CD4-positive, alpha-beta T cell (primary cell): ENCODE results near the gene FAM120A. TPM values are rescaled to one million over a fixed set of nuclear protein-coding genes. Genes with fewer than 3 reads are reported as not detected.

Experiments
- ATAC-seq: fragments of 200-7000 bp; cut with Tn5 transposase; one replicate; pipeline ENCODE4 v1.10.0; 2022; ENCODE audit warnings: mild to moderate bottlenecking; ENCODE audit not compliant: poor library complexity
- CTCF ChIA-PET: fragments of 350-600 bp; sonication (Branson Sonifier 250); formaldehyde crosslinking; loops from one replicate; lab custom pipeline; 2021; ENCODE audit warnings: antibody characterized with exemption, inconsistent platforms; lab: Charles Lee
- POLR2A ChIA-PET: fragments of 350-600 bp; sonication (Branson Sonifier 250); formaldehyde crosslinking; loops from one replicate; lab custom pipeline; 2021; ENCODE audit warnings: antibody characterized with exemption, inconsistent platforms; lab: Charles Lee
- DNase-seq, 14 experiments: peaks; one replicate each; pipeline ENCODE4 v3.0.0-alpha.2; 2013 to 2020; ENCODE audit warnings: mixed read lengths in 2 of 14
- H3K27ac ChIP-seq, 2 donors: one replicate each; pipeline versions ENCODE4 v1.5.1 to v1.7.0; 2013; ENCODE audit warnings: low read length in 2 of 2, low read depth in 1 of 2, mild to moderate bottlenecking in 1 of 2
- H3K27me3 ChIP-seq, 2 experiments: 1 replicate in 1 of 2; 2 replicates in 1 of 2; pipeline versions ENCODE4 v1.6.1 to v1.7.0; 2013; ENCODE audit warnings: low read length in 2 of 2, control low read depth in 1 of 2, mild to moderate bottlenecking in 1 of 2, moderate library complexity in 1 of 2; ENCODE audit not compliant: insufficient read depth in 2 of 2, control insufficient read depth in 1 of 2
- H3K36me3 ChIP-seq: one replicate; pipeline ENCODE4 v1.6.1; 2013; ENCODE audit warnings: low read length, control low read depth; ENCODE audit not compliant: insufficient read depth
- H3K4me1 ChIP-seq: one replicate; pipeline ENCODE4 v1.6.1; 2013; ENCODE audit warnings: low read length, control low read depth; ENCODE audit not compliant: insufficient read depth
- H3K4me3 ChIP-seq: one replicate; pipeline ENCODE4 v1.5.1; 2013; ENCODE audit warnings: mild to moderate bottlenecking, low read length, moderate library complexity
- H3K9me3 ChIP-seq, 2 experiments: 1 replicate in 1 of 2; 2 replicates in 1 of 2; pipeline versions ENCODE4 v1.6.1 to v1.7.0; 2013; ENCODE audit warnings: low read length in 2 of 2, mild to moderate bottlenecking in 2 of 2, control low read depth in 1 of 2, moderate library complexity in 1 of 2; ENCODE audit not compliant: control insufficient read depth in 1 of 2, insufficient read depth in 1 of 2
- H3K27ac Mint-ChIP-seq: one replicate; pipeline ENCODE4 v1.8.0; 2020; ENCODE audit warnings: mixed read lengths
- H3K27me3 Mint-ChIP-seq: one replicate; pipeline ENCODE4 v1.8.0; 2021; ENCODE audit warnings: mixed read lengths
- H3K36me3 Mint-ChIP-seq: one replicate; pipeline ENCODE4 v1.8.0; 2021; ENCODE audit warnings: low read depth, mixed read lengths
- H3K4me1 Mint-ChIP-seq: one replicate; pipeline ENCODE4 v1.8.0; 2021; ENCODE audit warnings: low read depth, mixed read lengths
- H3K4me3 Mint-ChIP-seq: one replicate; pipeline ENCODE4 v1.8.0; 2020; ENCODE audit warnings: mild to moderate bottlenecking, mixed read lengths
- H3K9me3 Mint-ChIP-seq: one replicate; pipeline ENCODE4 v1.8.0; 2020; ENCODE audit warnings: mixed read lengths
- CTCF ChIP-seq: fragments of 200-600 bp; IDR thresholded peaks from one replicate; pipeline ENCODE4 v1.8.0; 2022; ENCODE audit warnings: antibody characterized with exemption, mild to moderate bottlenecking
- intact Hi-C, 2 experiments: fragments of 100-400 bp; cut with DNase I in 1 of 2; cut with micrococcal nuclease in 1 of 2; formaldehyde crosslinking; loops; one replicate each; pipeline versions ENCODE4 v1.15.1 to v1.9.0; 2023 to 2025; cut with DNase I, micrococcal nuclease
- total RNA-seq, 174 experiments: library from RNA in 2 of 174; stranded (reverse) in 2 of 174; gene quantifications; one replicate each; pipeline ENCODE4 v1.2.3 and lab custom pipeline; 2021 to 2026

FAM120A gene
- total RNA-seq, 2 experiments from 2014 or later = 46.5 to 51.7 TPM

GRCh38 chr9:93475856-93476255 lies 24.4 kb downstream of the FAM120A start:
- no peak overlapping the region for H3K27ac ChIP-seq
- CTCF ChIA-PET = interaction anchor here (1.4 kb wide), 1 partner anchor 10 kb away, joined by 3 read pairs; no protein-coding TSS in a partner anchor
- no peaks in the 10 kb centered on the region for H3K9me3 ChIP-seq
- Mint-ChIP-seq H3K36me3 (peaks cover 82% of the 10 kb centered on the region), H3K4me1 (peaks cover 48% of the 10 kb centered on the region), H3K4me3 (no peak overlapping the region), H3K27me3 (no peaks in the 10 kb centered on the region), H3K9me3 (no peaks in the 10 kb centered on the region), H3K27ac (peak overlapping the region; percentile 4)
- POLR2A ChIA-PET = no interaction called here
- DNase-seq = no peak
- H3K36me3 ChIP-seq = peaks cover 44% of the 10 kb centered on the region
- H3K27me3 ChIP-seq = no peaks in the 10 kb centered on the region
- no peak overlapping the region for H3K4me3 ChIP-seq
- TF ChIP-seq CTCF = no peak
- intact Hi-C loops = no loop called here
- H3K4me1 ChIP-seq = peaks cover 2% of the 10 kb centered on the region
- ATAC-seq = no peak

- no peaks in the 10 kb centered on the region for H3K27me3 ChIP-seq
- TF ChIP-seq CTCF = no peak
- H3K27ac Mint-ChIP-seq = no peak overlapping the region
- no peaks in the 10 kb centered on the region for H3K9me3 ChIP-seq
- CTCF ChIA-PET = no interaction called here
- POLR2A ChIA-PET = interaction anchor here (1.0 kb wide), 1 partner anchor 23 kb away, joined by 3 read pairs; no protein-coding TSS in a partner anchor
- no peak overlapping the region for H3K27ac ChIP-seq
- no peak overlapping the region for H3K4me3 Mint-ChIP-seq
- H3K36me3 ChIP-seq = peaks cover 43% of the 10 kb centered on the region
- intact Hi-C loops = no loop called here
- H3K4me1 ChIP-seq = peaks cover 3% of the 10 kb centered on the region
- no peak overlapping the region for H3K4me3 ChIP-seq
- peaks cover 51% of the 10 kb centered on the region for H3K4me1 Mint-ChIP-seq
- ATAC-seq = no peak
- H3K27me3 Mint-ChIP-seq = no peaks in the 10 kb centered on the region
- no peak for DNase-seq
- peaks cover 84% of the 10 kb centered on the region for H3K36me3 Mint-ChIP-seq
- no peaks in the 10 kb centered on the region for H3K9me3 Mint-ChIP-seq
Measured at GRCh38 chr9:93476924-93477323, 25.4 kb downstream of the FAM120A start.

GRCh38 chr9:93477397-93477796 lies 25.9 kb downstream of the FAM120A start:
- peaks cover 5% of the 10 kb centered on the region for H3K4me1 ChIP-seq
- peaks cover 84% of the 10 kb centered on the region for H3K36me3 Mint-ChIP-seq
- no peak overlapping the region for H3K27ac ChIP-seq
- ATAC-seq (no peak), DNase-seq (no peak)
- no peaks in the 10 kb centered on the region for H3K27me3 ChIP-seq
- ChIA-PET POLR2A (interaction anchor here (0.7 to 1.0 kb wide), 3 partner anchors 23 to 896 kb away, joined by 3 read pairs; no protein-coding TSS in a partner anchor), CTCF (interaction anchor here (0.7 to 1.6 kb wide), 2 partner anchors 13 to 76 kb away, joined by 3 to 4 read pairs; no protein-coding TSS in a partner anchor)
- H3K9me3 ChIP-seq = no peaks in the 10 kb centered on the region
- H3K4me1 Mint-ChIP-seq = peaks cover 49% of the 10 kb centered on the region
- TF ChIP-seq CTCF = no peak
- peaks cover 44% of the 10 kb centered on the region for H3K36me3 ChIP-seq
- H3K27ac Mint-ChIP-seq = no peak overlapping the region
- no peak overlapping the region for H3K4me3 ChIP-seq
- H3K4me3 Mint-ChIP-seq = no peak overlapping the region
- no peaks in the 10 kb centered on the region for H3K9me3 Mint-ChIP-seq
- no peaks in the 10 kb centered on the region for H3K27me3 Mint-ChIP-seq
- intact Hi-C loops = no loop called here
